ENCODE results near the gene OR2M5. TPM values are rescaled to one million over a fixed set of nuclear protein-coding genes. Genes with fewer than 3 reads are reported as not detected.

OR2M5 gene
- total RNA-seq, 6 experiments from 2014 or later, result not detected

- no peak for ATAC-seq
Measured at GRCh38 chr1:248165186-248165585, 20.2 kb downstream of the OR2M5 start.

GRCh38 chr1:248174521-248174920 lies 29.6 kb downstream of the OR2M5 start, which contains the start of gene OR2M2:
TSS of gene OR2M2 (plus strand) at chr1:248174821. CDS start at chr1:248179986, 5,165 bp downstream.
- Histone ChIP-seq H3K9me3 (no peaks in the 10 kb centered on the region), H3K4me1 (no peaks in the 10 kb centered on the region), H3K27me3 (no peaks in the 10 kb centered on the region), H3K36me3 (no peaks in the 10 kb centered on the region), H3K4me3 (no peak within 1 kb of the TSS), H3K27ac (no peak within 1 kb of the TSS)
- intact Hi-C loops (cut with DNase I), result no loop called here
- ATAC-seq, result no peak
- TF ChIP-seq POLR2A (IDR thresholded peaks at IDR 0.05) (no peak), CTCF (IDR thresholded peaks at IDR 0.05) (no peak)
- no peak for DNase-seq

More at GRCh38 chr1:248165186-248165585, 20.2 kb downstream of the OR2M5 start:
- H3K36me3 ChIP-seq, result no peaks in the 10 kb centered on the region
- H3K27ac ChIP-seq, result no peak overlapping the region
- no peaks in the 10 kb centered on the region for H3K27me3 ChIP-seq
- intact Hi-C loops (cut with DNase I), result no loop called here
- DNase-seq, result no peak
- TF ChIP-seq POLR2A (IDR thresholded peaks at IDR 0.05), result no peak
- no peak for TF ChIP-seq CTCF (IDR thresholded peaks at IDR 0.05)
- H3K4me3 ChIP-seq, result no peak overlapping the region
- no peaks in the 10 kb centered on the region for H3K9me3 ChIP-seq
- 20% methylated on average over 1 of the region's 14 CpGs for WGBS (ENCODE audit: insufficient coverage, low coverage, low lambda C conversion rate, missing lambda C conversion rate)
- no peaks in the 10 kb centered on the region for H3K4me1 ChIP-seq

GRCh38 chr1:248183996-248184395 lies 39.0 kb downstream of the OR2M5 start:
- no peaks in the 10 kb centered on the region for H3K4me1 ChIP-seq
- H3K27me3 ChIP-seq, result no peaks in the 10 kb centered on the region
- 45% methylated on average over 7 of the region's 7 CpGs for WGBS (ENCODE audit: insufficient coverage, low coverage, low lambda C conversion rate, missing lambda C conversion rate)
- no peak overlapping the region for H3K27ac ChIP-seq
- no peak for ATAC-seq
- no peaks in the 10 kb centered on the region for H3K9me3 ChIP-seq
- intact Hi-C loops (cut with DNase I), result no loop called here
- TF ChIP-seq POLR2A (IDR thresholded peaks at IDR 0.05) (no peak), CTCF (IDR thresholded peaks at IDR 0.05) (no peak)
- no peak overlapping the region for H3K4me3 ChIP-seq
- DNase-seq, result no peak
- H3K36me3 ChIP-seq, result no peaks in the 10 kb centered on the region

GRCh38 chr1:248187363-248187762 lies 42.4 kb downstream of the OR2M5 start:
- Histone ChIP-seq H3K4me1 (no peaks in the 10 kb centered on the region), H3K27me3 (no peaks in the 10 kb centered on the region), H3K4me3 (no peak overlapping the region), H3K9me3 (no peaks in the 10 kb centered on the region), H3K36me3 (no peaks in the 10 kb centered on the region), H3K27ac (no peak overlapping the region)
- ATAC-seq (no peak), DNase-seq (no peak)
- WGBS (ENCODE audit: insufficient coverage, low coverage, low lambda C conversion rate, missing lambda C conversion rate), result 18% methylated on average over 2 of the region's 3 CpGs
- intact Hi-C loops (cut with DNase I), result no loop called here
- no peak for TF ChIP-seq CTCF (IDR thresholded peaks at IDR 0.05)
- TF ChIP-seq POLR2A (IDR thresholded peaks at IDR 0.05), result no peak

- H3K27me3 ChIP-seq, result no peaks in the 10 kb centered on the region
- intact Hi-C loops (cut with DNase I), result no loop called here
- 31% methylated on average over 7 of the region's 11 CpGs for WGBS (ENCODE audit: insufficient coverage, low coverage, low lambda C conversion rate, missing lambda C conversion rate)
- H3K9me3 ChIP-seq, result no peaks in the 10 kb centered on the region
- H3K36me3 ChIP-seq, result no peaks in the 10 kb centered on the region
- TF ChIP-seq CTCF (IDR thresholded peaks at IDR 0.05) (no peak), POLR2A (IDR thresholded peaks at IDR 0.05) (no peak)
- ATAC-seq (no peak), DNase-seq (no peak)
- H3K4me1 ChIP-seq, result no peaks in the 10 kb centered on the region
- H3K4me3 ChIP-seq, result no peak overlapping the region
- H3K27ac ChIP-seq, result no peak overlapping the region
Measured at GRCh38 chr1:248189026-248189425, 44.1 kb downstream of the OR2M5 start.

Measured in right lobe of liver (tissue), 6 donors.